Heart right ventricle (tissue), 16 donors: ENCODE results near the gene APOBEC4. TPM values are rescaled to one million over a fixed set of nuclear protein-coding genes. Genes with fewer than 3 reads are reported as not detected.
A peak's percentile ranks its signal among the peaks of the same experiment; 100 is the strongest.

Experiments used
- ATAC-seq, 8 donors: fragments of 200-7000 bp; cut with Tn5 transposase; one replicate each; pipeline ENCODE4 v1.9.1; 2020; ENCODE audit warnings: mild to moderate bottlenecking in 8 of 8, moderate library complexity in 8 of 8, moderate number of reproducible peaks in 1 of 8
- DNase-seq, 2 donors: peaks; one replicate each; pipeline ENCODE4 v3.0.0-alpha.2; 2020
- H3K27ac ChIP-seq, 10 donors: fragments of 200-600 bp; sonication (generic) in 2 of 10; one replicate each; pipeline versions ENCODE4 v1.5.0 to v1.8.0; 2020 to 2022; ENCODE audit warnings: mild to moderate bottlenecking in 3 of 10
- H3K27me3 ChIP-seq, 7 donors: fragments of 200-600 bp; one replicate each; pipeline ENCODE4 v1.8.0; 2021 to 2022; ENCODE audit warnings: mild to moderate bottlenecking in 2 of 7
- H3K36me3 ChIP-seq, 9 donors: fragments of 200-600 bp; sonication (generic) in 1 of 9; one replicate each; pipeline versions ENCODE4 v1.5.0 to v1.8.0; 2020 to 2022; ENCODE audit warnings: mild to moderate bottlenecking in 2 of 9
- H3K4me1 ChIP-seq, 9 donors: fragments of 200-600 bp; sonication (generic) in 1 of 9; one replicate each; pipeline versions ENCODE4 v1.5.0 to v1.8.0; 2020 to 2022; ENCODE audit warnings: mild to moderate bottlenecking in 4 of 9
- H3K4me3 ChIP-seq, 10 donors: fragments of 200-600 bp; sonication (generic) in 2 of 10; one replicate each; pipeline versions ENCODE4 v1.5.0 to v1.8.0; 2020 to 2022; ENCODE audit warnings: mild to moderate bottlenecking in 7 of 10, moderate library complexity in 2 of 10
- H3K9me3 ChIP-seq, 11 donors: fragments of 200-600 bp in 10 of 11; sonication (generic) in 2 of 11; one replicate each; pipeline versions ENCODE4 v1.5.0 to v1.8.0; 2013 to 2022; ENCODE audit warnings: mild to moderate bottlenecking in 2 of 11, control low read depth in 1 of 11, moderate library complexity in 1 of 11
- WGBS, 2 donors: extraction: QIAGEN DNeasy Blood & Tissue Kit; methylation state at CpG; one replicate each; pipeline ENCODE4 v1.1.7; 2013; ENCODE audit warnings: inconsistent platforms in 1 of 2; 5-methylcytosine and 5-hydroxymethylcytosine counted together
- intact Hi-C, 10 donors: fragments of 100-400 bp; cut with DNase I; formaldehyde crosslinking; loops; one replicate each; pipeline versions ENCODE4 v1.11.1 to v1.14.2; 2022
- polyA plus RNA-seq, 2 donors: library from polyadenylated mRNA; stranded (reverse); fragments of 200-250 nt; gene quantifications; one replicate each; pipeline ENCODE4 v1.2.3, GENCODE V29; 2013
- total RNA-seq, 10 donors: library from RNA; stranded (reverse); fragmentation: NEBNext Ultra II Directional in 3 of 10; extraction: Animal tissue kit (Norgen Biotek cat#: 25700) in 3 of 10; gene quantifications; one replicate each; pipeline versions ENCODE4 v1.2.1 to v1.2.4, GENCODE V29; 2021 to 2023
- TF ChIP-seq, protein P1 (sequence below), 9 donors: fragments of 200-600 bp; sonication (generic) in 2 of 9; IDR thresholded peaks; one replicate each; pipeline versions ENCODE4 v1.5.0 to v1.8.0; 2021 to 2022; ENCODE audit warnings: antibody characterized with exemption in 9 of 9, mild to moderate bottlenecking in 5 of 9, moderate library complexity in 1 of 9
- donor health status: Arrhythmogenic right ventricular cardiomyopathy.
- donor health status: ischemic (EF 13 %, LVEDD 7.1; RV severe dilation, severe dysfunction).
- donor health status: healthy with polysubstance abuse.
- donor health status: DM: no; HTN: yes; CAD: no.
- donor health status: DM: no; HTN: no; CAD: no.
- donor health status: ischemic (EF 25% LVEDD 6.9; RV normal size, moderate dysfunction).
- donor health status: ischemic (EF 25% LVEDD 5.7; RV mildly dilated, moderate dysfunction).
- donor health status: healthy.
- donor health status: DM: yes; HTN: yes; CAD: no.
- donor health status: Ischemic cardiomyopathy.
- donor health status: ischemic (EF 35%, LVEDD 5.7; RV mildly dilated, moderate dysfunction).
- donor health status: nonischemic (EF 11% LVEDD 7.7; RV severe dilation, severe dysfunction).
- donor health status: DM: yes; HTN: yes; CAD: no.
- donor health status: PGD.
- donor health status: ischemic (EF 29% LVEDD 5.4; RV normal size, mild dysfunction).
- donor health status: nonischemic (EF 23%, LVEDD 6.1; RV moderate dilation, normal function).

Gene APOBEC4
- total and polyA plus RNA-seq, 12 donors = not detected

DNA sequence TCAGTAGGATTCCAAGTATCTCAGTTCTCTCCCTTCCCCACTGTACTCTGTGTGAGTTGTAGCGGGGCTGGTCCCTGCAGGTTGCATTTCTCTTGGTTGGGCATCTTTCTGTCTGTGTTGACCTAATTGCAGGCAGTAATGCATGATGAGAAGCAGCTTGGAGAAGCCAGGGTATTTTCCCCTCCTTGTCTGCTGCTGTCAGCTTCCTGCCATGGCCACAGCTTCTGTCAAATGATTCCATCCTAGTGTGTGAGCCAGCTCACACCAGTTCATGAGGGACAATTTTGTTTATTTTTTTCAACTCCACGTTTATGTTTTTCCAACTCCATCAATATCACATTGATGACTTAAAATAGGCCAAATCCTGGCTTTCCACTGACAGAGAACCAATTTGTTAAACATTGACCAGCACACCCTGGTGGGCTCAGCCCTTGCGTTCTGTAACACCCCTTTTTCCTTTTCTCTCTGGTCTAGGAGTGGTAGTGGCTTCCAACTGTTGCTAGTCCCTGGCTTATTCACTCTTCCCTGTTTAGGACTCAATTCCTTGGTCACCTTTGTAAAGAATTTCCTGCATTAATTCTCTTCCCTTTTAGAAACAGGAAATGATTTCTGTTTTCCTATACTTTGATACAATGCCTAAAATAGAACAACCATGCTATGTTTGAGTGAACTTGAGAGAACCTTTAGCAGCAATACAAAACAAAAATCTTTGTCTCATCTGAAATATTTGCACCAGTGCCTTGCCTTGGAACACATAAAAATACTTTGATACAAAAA, 44.9 kb upstream of the APOBEC4 start:
- TF ChIP-seq, protein P1, sequence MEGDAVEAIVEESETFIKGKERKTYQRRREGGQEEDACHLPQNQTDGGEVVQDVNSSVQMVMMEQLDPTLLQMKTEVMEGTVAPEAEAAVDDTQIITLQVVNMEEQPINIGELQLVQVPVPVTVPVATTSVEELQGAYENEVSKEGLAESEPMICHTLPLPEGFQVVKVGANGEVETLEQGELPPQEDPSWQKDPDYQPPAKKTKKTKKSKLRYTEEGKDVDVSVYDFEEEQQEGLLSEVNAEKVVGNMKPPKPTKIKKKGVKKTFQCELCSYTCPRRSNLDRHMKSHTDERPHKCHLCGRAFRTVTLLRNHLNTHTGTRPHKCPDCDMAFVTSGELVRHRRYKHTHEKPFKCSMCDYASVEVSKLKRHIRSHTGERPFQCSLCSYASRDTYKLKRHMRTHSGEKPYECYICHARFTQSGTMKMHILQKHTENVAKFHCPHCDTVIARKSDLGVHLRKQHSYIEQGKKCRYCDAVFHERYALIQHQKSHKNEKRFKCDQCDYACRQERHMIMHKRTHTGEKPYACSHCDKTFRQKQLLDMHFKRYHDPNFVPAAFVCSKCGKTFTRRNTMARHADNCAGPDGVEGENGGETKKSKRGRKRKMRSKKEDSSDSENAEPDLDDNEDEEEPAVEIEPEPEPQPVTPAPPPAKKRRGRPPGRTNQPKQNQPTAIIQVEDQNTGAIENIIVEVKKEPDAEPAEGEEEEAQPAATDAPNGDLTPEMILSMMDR (IDR thresholded peaks at IDR 0.05) = no peak
- H3K27me3 ChIP-seq = no peaks in the 10 kb centered on the region
- intact Hi-C loops = no loop called here
- H3K4me3 ChIP-seq = no peak overlapping the region
- no peaks in the 10 kb centered on the region for H3K9me3 ChIP-seq
- peak overlapping the region in 1 of 10 donors; percentile 1 for H3K27ac ChIP-seq
- H3K4me1 ChIP-seq = peaks cover 0 to 63% (median 38%) of the 10 kb centered on the region in 9 donors
- peak in 1 of 8 donors; percentile 17 for ATAC-seq
- H3K36me3 ChIP-seq = no peaks in the 10 kb centered on the region
- no peak for DNase-seq
- whole genome bisulfite sequencing, 2 donors = 70 to 75% methylated on average over 3 of the region's 3 CpGs

DNA sequence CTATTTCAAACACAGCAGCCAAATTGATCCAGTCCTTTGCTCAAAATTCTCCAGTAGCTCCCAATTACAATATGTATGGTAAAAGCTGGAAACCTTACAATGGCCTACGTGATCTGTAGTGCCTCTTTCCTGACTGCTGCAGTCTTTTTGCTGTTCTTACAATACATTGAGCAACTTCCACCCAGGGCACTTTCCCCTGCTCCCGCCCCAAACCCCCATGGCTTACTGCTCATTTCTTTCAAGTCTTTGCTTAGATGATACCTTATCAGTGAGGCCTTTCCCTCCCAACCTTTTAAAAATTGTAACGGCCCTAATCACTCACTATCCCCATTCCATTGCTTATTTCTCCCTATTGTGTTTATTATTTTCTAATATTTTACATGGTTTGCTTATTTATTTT, 43.9 kb upstream of the APOBEC4 start:
- Histone ChIP-seq H3K27ac (no peak overlapping the region), H3K36me3 (no peaks in the 10 kb centered on the region), H3K9me3 (no peaks in the 10 kb centered on the region), H3K27me3 (no peaks in the 10 kb centered on the region), H3K4me3 (no peak overlapping the region), H3K4me1 (peaks cover 0 to 64% (median 38%) of the 10 kb centered on the region in 9 donors)
- intact Hi-C loops = no loop called here
- TF ChIP-seq, protein P1 (IDR thresholded peaks at IDR 0.05) = no peak
- 87 to 93% methylated on average over 3 of the region's 3 CpGs for WGBS, 2 donors
- no peak for DNase-seq
- no peak for ATAC-seq

DNA sequence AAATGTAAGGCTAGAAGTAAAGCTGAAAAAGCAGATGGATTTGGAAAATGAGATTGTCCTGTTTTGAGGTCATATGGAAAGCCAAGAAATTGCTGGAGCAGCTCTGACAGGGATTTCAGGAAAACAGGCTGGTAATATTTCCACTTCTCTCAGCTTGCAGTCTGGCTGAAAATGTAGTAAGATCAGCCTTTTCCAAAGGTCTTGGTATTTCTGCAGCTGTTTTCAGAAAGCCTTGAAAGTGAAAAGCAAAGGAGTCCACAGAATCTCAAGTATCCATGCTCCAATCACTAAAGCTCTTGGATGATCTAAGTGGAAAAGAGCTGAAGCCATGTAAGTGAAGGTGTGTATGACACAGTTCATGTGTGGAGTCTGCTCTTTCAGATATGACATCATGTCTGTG, 41.6 kb upstream of the APOBEC4 start:
- Histone ChIP-seq H3K9me3 (no peaks in the 10 kb centered on the region), H3K27ac (peak overlapping the region in 3 of 10 donors; percentile 6 to 13 (median 12)), H3K4me1 (peaks cover 0 to 73% (median 38%) of the 10 kb centered on the region in 9 donors), H3K27me3 (no peaks in the 10 kb centered on the region), H3K4me3 (no peak overlapping the region), H3K36me3 (no peaks in the 10 kb centered on the region)
- TF ChIP-seq, protein P1 (IDR thresholded peaks at IDR 0.05) = no peak
- ATAC-seq = peak in 3 of 8 donors; percentile 20 to 36 (median 23)
- DNase-seq = no peak
- intact Hi-C loops = no loop called here

DNA sequence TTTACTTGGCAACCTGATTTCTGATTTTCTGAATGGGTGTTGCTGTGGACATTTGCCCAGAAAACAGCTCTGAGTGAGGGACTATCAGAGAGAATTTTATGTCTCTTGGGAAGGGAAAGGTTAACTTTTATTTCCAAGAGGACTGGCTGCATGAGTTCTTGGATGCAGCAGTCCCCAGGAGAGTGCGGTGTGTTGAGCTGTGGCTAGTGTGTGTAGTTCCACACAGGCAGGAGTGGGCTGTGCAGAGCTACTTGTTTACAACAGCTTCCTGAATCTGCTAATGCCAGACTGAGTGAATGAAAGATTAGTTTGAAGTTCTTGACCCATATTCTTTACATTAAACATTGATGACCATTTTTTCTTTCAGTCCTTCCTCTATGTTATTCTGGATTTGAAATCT, 41.0 kb upstream of the APOBEC4 start:
- intact Hi-C loops = no loop called here
- Histone ChIP-seq H3K4me1 (peaks cover 0 to 71% (median 38%) of the 10 kb centered on the region in 9 donors), H3K4me3 (no peak overlapping the region), H3K27me3 (no peaks in the 10 kb centered on the region), H3K27ac (peak overlapping the region in 3 of 10 donors; percentile 13 to 44 (median 21)), H3K36me3 (no peaks in the 10 kb centered on the region), H3K9me3 (no peaks in the 10 kb centered on the region)
- TF ChIP-seq, protein P1 (IDR thresholded peaks at IDR 0.05) = no peak
- DNase-seq (peak in 1 of 2 donors; percentile 31), ATAC-seq (peak in 7 of 8 donors; percentile 69 to 90 (median 75))
- WGBS, 2 donors = 12 to 23% methylated on average over 1 of the region's 1 CpG
